Measurements from ENCODE around the gene SURF2.

The SURF2 gene

GRCh38 chr9:133355881-133356357 lies 431 bp upstream of the SURF2 start:
- TF ChIP-seq POLR2A (IDR thresholded peaks at IDR 0.05; ENCODE audit: low read length) (no peak), GATA1 (IDR thresholded peaks at IDR 0.05; ENCODE audit: low read depth, low read length) (no peak)

GRCh38 chr9:133357656-133358055 lies 1.3 kb downstream of the SURF2 start:
- no peak for DNase-seq
- no peak for TF ChIP-seq GATA1 (IDR thresholded peaks at IDR 0.05; ENCODE audit: low read depth, low read length)
- TF ChIP-seq POLR2A (IDR thresholded peaks at IDR 0.05; ENCODE audit: low read length): no peak

More at GRCh38 chr9:133355881-133356357, 431 bp upstream of the SURF2 start:
- peak; percentile 49 to 63 for DNase-seq

GRCh38 chr9:133359399-133360175 lies 3.2 kb downstream of the SURF2 start:
- DNase-seq: peak; percentile 65 to 82
- TF ChIP-seq GATA1 (IDR thresholded peaks at IDR 0.05; ENCODE audit: low read depth, low read length) (no peak), POLR2A (IDR thresholded peaks at IDR 0.05; ENCODE audit: low read length) (no peak)

- peak; percentile 32 to 42 for DNase-seq
- TF ChIP-seq GATA1 (IDR thresholded peaks at IDR 0.05; ENCODE audit: low read depth, low read length) (no peak), POLR2A (IDR thresholded peaks at IDR 0.05; ENCODE audit: low read length) (no peak)
These were observed 4.3 kb downstream of the SURF2 start for GRCh38 chr9:133360400-133361393.

- TF ChIP-seq GATA1 (IDR thresholded peaks at IDR 0.05; ENCODE audit: low read depth, low read length) (no peak), POLR2A (IDR thresholded peaks at IDR 0.05; ENCODE audit: low read length) (no peak)
- no peak for DNase-seq
These were observed 5.2 kb downstream of the SURF2 start for GRCh38 chr9:133361507-133362092.

- peak; percentile 86 to 90 for DNase-seq
- no peak for TF ChIP-seq POLR2A (IDR thresholded peaks at IDR 0.05; ENCODE audit: low read length)
- TF ChIP-seq GATA1 (IDR thresholded peaks at IDR 0.05; ENCODE audit: low read depth, low read length): no peak
These were observed 6.2 kb downstream of the SURF2 start for GRCh38 chr9:133362359-133363044.

GRCh38 chr9:133366435-133366834 lies 10.1 kb downstream of the SURF2 start:
- no peak for DNase-seq
- no peak for TF ChIP-seq GATA1 (IDR thresholded peaks at IDR 0.05; ENCODE audit: low read depth, low read length)
- TF ChIP-seq POLR2A (IDR thresholded peaks at IDR 0.05; ENCODE audit: low read length): no peak

- DNase-seq: no peak
- TF ChIP-seq POLR2A (IDR thresholded peaks at IDR 0.05; ENCODE audit: low read length): no peak
- TF ChIP-seq GATA1 (IDR thresholded peaks at IDR 0.05; ENCODE audit: low read depth, low read length): no peak
These were observed 10.9 kb downstream of the SURF2 start for GRCh38 chr9:133367221-133367620.

GRCh38 chr9:133367778-133368177 lies 11.4 kb downstream of the SURF2 start:
- no peak for DNase-seq
- no peak for TF ChIP-seq GATA1 (IDR thresholded peaks at IDR 0.05; ENCODE audit: low read depth, low read length)
- TF ChIP-seq POLR2A (IDR thresholded peaks at IDR 0.05; ENCODE audit: low read length): no peak

GRCh38 chr9:133368249-133368881 lies 12.0 kb downstream of the SURF2 start:
- TF ChIP-seq POLR2A (IDR thresholded peaks at IDR 0.05; ENCODE audit: low read length): no peak
- TF ChIP-seq GATA1 (IDR thresholded peaks at IDR 0.05; ENCODE audit: low read depth, low read length): no peak
- DNase-seq: no peak

- DNase-seq: no peak
- TF ChIP-seq POLR2A (IDR thresholded peaks at IDR 0.05; ENCODE audit: low read length): no peak
- no peak for TF ChIP-seq GATA1 (IDR thresholded peaks at IDR 0.05; ENCODE audit: low read depth, low read length)
These were observed 13.1 kb downstream of the SURF2 start for GRCh38 chr9:133369422-133369821.

GRCh38 chr9:133369933-133370332 lies 13.6 kb downstream of the SURF2 start:
- no peak for DNase-seq
- TF ChIP-seq GATA1 (IDR thresholded peaks at IDR 0.05; ENCODE audit: low read depth, low read length): no peak
- no peak for TF ChIP-seq POLR2A (IDR thresholded peaks at IDR 0.05; ENCODE audit: low read length)

GRCh38 chr9:133370685-133371084 lies 14.3 kb downstream of the SURF2 start:
- TF ChIP-seq POLR2A (IDR thresholded peaks at IDR 0.05; ENCODE audit: low read length) (no peak), GATA1 (IDR thresholded peaks at IDR 0.05; ENCODE audit: low read depth, low read length) (no peak)
- no peak for DNase-seq
